SK-N-SH treated with all-trans-retinoic acid at 6 μM for 48 hours (cell line): ENCODE results near the gene ROM1.

Experiments
- ARNTL ChIP-seq: fragments of 450-650 bp; formaldehyde crosslinking; IDR thresholded peaks from 2 replicates; pipeline ENCODE4 v1.5.0; 2020; ENCODE audit warnings: low read depth, mild to moderate bottlenecking, moderate library complexity, borderline replicate concordance
- BACH2 ChIP-seq: fragments of 250-450 bp; sonication (Bioruptor Pico); IDR thresholded peaks from 2 replicates; pipeline ENCODE4 v1.9.0; 2021; ENCODE audit warnings: mild to moderate bottlenecking, borderline replicate concordance
- CREB5 ChIP-seq: fragments of 250-450 bp; sonication (Bioruptor Pico); IDR thresholded peaks from 2 replicates; pipeline ENCODE4 v1.5.1; 2020; ENCODE audit warnings: low read depth, mild to moderate bottlenecking, moderate library complexity
- CSDC2 ChIP-seq: fragments of 250-450 bp; sonication (Bioruptor Pico); IDR thresholded peaks from 2 replicates; pipeline ENCODE4 v1.5.0; 2020; ENCODE audit warnings: mild to moderate bottlenecking, moderate library complexity
- ESRRG ChIP-seq: fragments of 250-450 bp; sonication (Bioruptor Pico); IDR thresholded peaks from 2 replicates; pipeline ENCODE4 v1.6.1; 2021; ENCODE audit warnings: mild to moderate bottlenecking
- ISL1 ChIP-seq: fragments of 250-450 bp; sonication (Bioruptor Pico); IDR thresholded peaks from 2 replicates; pipeline ENCODE4 v2.1.2; 2022; ENCODE audit warnings: mild to moderate bottlenecking, moderate library complexity
- PATZ1 ChIP-seq: fragments of 250-450 bp; sonication (Bioruptor Pico); IDR thresholded peaks from 2 replicates; pipeline ENCODE4 v1.8.0; 2020; ENCODE audit warnings: mild to moderate bottlenecking, moderate library complexity, borderline replicate concordance
- TCF4 ChIP-seq: fragments of 250-450 bp; sonication (Bioruptor Pico); IDR thresholded peaks from 2 replicates; pipeline ENCODE4 v1.8.0; 2021; ENCODE audit warnings: mild to moderate bottlenecking, moderate library complexity, borderline replicate concordance
- TOX ChIP-seq: fragments of 250-450 bp; sonication (Bioruptor Pico); IDR thresholded peaks from 2 replicates; pipeline ENCODE4 v1.8.0; 2021; ENCODE audit warnings: mild to moderate bottlenecking, moderate library complexity, borderline replicate concordance
- ZFP3 ChIP-seq: fragments of 250-450 bp; sonication (Bioruptor Pico); IDR thresholded peaks from 2 replicates; pipeline ENCODE4 v1.5.0; 2020; ENCODE audit warnings: mild to moderate bottlenecking, moderate library complexity
- ZFP30 ChIP-seq: fragments of 450-650 bp; formaldehyde crosslinking; IDR thresholded peaks from 2 replicates; pipeline ENCODE4 v1.5.0; 2022; ENCODE audit warnings: mild to moderate bottlenecking, moderate library complexity
- TF ChIP-seq, protein P1 (sequence below): fragments of 250-450 bp; sonication (Bioruptor Pico); IDR thresholded peaks from 2 replicates; pipeline ENCODE4 v1.5.1; 2021; ENCODE audit warnings: mild to moderate bottlenecking, moderate library complexity
- TF ChIP-seq, protein P2 (sequence below): fragments of 250-450 bp; sonication (Bioruptor Pico); IDR thresholded peaks from 2 replicates; pipeline ENCODE4 v1.5.0; 2020; ENCODE audit warnings: mild to moderate bottlenecking, moderate library complexity

DNA sequence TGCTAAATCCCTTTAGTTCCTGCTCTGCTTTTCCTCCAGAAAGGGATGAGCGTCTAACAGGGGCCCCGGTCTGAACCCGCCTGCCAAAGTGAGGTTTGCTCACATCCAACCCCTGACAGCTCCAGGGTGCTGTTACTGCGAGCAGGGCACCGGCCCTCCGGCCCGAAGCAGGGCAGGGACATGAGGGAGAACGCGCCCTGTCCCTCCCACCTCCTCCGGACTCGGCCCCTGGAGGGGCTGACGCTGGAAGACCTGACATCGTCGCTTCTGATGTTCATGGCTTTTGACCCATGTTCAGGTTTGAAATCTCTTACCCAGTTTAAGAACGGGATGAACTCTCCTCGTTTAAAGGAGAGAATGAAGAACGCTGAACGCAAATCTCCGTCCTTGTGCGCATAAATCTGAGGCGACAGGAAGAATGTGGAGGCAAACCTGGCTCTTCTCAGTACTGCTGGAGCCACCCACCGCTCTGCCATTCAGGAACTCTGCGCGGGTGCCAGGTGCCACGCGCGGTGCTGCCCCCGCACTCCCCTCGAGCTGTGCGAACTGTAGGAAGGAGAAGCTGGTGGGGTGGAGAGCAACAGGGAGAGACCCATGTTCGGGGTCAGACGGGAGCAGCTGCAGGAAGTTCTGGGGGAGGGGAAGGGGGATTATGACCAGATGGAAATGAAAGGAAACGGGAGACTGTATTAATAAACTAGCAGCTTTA, 38.5 kb upstream of the ROM1 start:
- no peak for TF ChIP-seq PATZ1 (CRISPR knock-in tag)
- TF ChIP-seq ZFP3 (CRISPR knock-in tag) = no peak
- no peak for TF ChIP-seq ISL1
- TF ChIP-seq ESRRG (CRISPR knock-in tag) = no peak
- TF ChIP-seq CREB5 (CRISPR knock-in tag) = no peak
- no peak for TF ChIP-seq TOX
- no peak for TF ChIP-seq ZFP30 (CRISPR knock-in tag)
- TF ChIP-seq TCF4 = no peak
- no peak for TF ChIP-seq BACH2 (CRISPR knock-in tag)
- TF ChIP-seq, protein P1, sequence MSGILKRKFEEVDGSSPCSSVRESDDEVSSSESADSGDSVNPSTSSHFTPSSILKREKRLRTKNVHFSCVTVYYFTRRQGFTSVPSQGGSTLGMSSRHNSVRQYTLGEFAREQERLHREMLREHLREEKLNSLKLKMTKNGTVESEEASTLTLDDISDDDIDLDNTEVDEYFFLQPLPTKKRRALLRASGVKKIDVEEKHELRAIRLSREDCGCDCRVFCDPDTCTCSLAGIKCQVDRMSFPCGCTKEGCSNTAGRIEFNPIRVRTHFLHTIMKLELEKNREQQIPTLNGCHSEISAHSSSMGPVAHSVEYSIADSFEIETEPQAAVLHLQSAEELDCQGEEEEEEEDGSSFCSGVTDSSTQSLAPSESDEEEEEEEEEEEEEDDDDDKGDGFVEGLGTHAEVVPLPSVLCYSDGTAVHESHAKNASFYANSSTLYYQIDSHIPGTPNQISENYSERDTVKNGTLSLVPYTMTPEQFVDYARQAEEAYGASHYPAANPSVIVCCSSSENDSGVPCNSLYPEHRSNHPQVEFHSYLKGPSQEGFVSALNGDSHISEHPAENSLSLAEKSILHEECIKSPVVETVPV (CRISPR knock-in tag) = no peak
- TF ChIP-seq CSDC2 (CRISPR knock-in tag) = no peak
- TF ChIP-seq, protein P2, sequence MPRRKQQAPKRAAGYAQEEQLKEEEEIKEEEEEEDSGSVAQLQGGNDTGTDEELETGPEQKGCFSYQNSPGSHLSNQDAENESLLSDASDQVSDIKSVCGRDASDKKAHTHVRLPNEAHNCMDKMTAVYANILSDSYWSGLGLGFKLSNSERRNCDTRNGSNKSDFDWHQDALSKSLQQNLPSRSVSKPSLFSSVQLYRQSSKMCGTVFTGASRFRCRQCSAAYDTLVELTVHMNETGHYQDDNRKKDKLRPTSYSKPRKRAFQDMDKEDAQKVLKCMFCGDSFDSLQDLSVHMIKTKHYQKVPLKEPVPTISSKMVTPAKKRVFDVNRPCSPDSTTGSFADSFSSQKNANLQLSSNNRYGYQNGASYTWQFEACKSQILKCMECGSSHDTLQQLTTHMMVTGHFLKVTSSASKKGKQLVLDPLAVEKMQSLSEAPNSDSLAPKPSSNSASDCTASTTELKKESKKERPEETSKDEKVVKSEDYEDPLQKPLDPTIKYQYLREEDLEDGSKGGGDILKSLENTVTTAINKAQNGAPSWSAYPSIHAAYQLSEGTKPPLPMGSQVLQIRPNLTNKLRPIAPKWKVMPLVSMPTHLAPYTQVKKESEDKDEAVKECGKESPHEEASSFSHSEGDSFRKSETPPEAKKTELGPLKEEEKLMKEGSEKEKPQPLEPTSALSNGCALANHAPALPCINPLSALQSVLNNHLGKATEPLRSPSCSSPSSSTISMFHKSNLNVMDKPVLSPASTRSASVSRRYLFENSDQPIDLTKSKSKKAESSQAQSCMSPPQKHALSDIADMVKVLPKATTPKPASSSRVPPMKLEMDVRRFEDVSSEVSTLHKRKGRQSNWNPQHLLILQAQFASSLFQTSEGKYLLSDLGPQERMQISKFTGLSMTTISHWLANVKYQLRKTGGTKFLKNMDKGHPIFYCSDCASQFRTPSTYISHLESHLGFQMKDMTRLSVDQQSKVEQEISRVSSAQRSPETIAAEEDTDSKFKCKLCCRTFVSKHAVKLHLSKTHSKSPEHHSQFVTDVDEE (CRISPR knock-in tag) = no peak
- TF ChIP-seq ARNTL = no peak
